SU-DHL-6 (cell line): ENCODE data around the gene CLCN6.

Experiments
- CTCF ChIP-seq: fragments of 200-600 bp; sonication (generic); IDR thresholded peaks from one replicate; pipeline ENCODE4 v1.5.1; 2017; ENCODE audit warnings: antibody characterized with exemption, mild to moderate bottlenecking, low read length, moderate library complexity; ENCODE audit not compliant: insufficient read depth, poor library complexity, severe bottlenecking
- EZH2phosphoT487 ChIP-seq: fragments of 200-600 bp; sonication (generic), shearing (Covaris generic); conservative IDR thresholded peaks from 2 replicates; pipeline ENCODE4 v1.6.1; 2018; ENCODE audit warnings: mild to moderate bottlenecking, antibody characterized with exemption, low read length, moderate library complexity, mixed read lengths

- TF ChIP-seq CTCF (no peak), EZH2phosphoT487 (no peak)
Observed at GRCh38 chr1:11789126-11790067, 16.6 kb upstream of the CLCN6 start.
